HPDE6-E6E7 (cell line): Measurements from ENCODE around the gene MIER3.

Experiments
- DNase-seq: peaks from one replicate; pipeline ENCODE4 v3.0.0; 2011; ENCODE audit warnings: missing footprints; ENCODE audit errors: extremely low spot score

MIER3 gene

GRCh38 chr5:56898213-56898612 is 53.7 kb downstream of the MIER3 start:
- DNase-seq = no peak

- no peak for DNase-seq
Observed at GRCh38 chr5:56896763-56897162, 55.2 kb downstream of the MIER3 start.

GRCh38 chr5:56893251-56893951 is 58.5 kb downstream of the MIER3 start:
- DNase-seq = no peak

GRCh38 chr5:56881571-56881970 is 70.4 kb downstream of the MIER3 start:
- no peak for DNase-seq

- DNase-seq = no peak
Observed at GRCh38 chr5:56876327-56876726, 75.6 kb downstream of the MIER3 start.

GRCh38 chr5:56873056-56873455 is 78.9 kb downstream of the MIER3 start:
- DNase-seq = no peak

GRCh38 chr5:56871777-56872176 is 80.1 kb downstream of the MIER3 start:
- no peak for DNase-seq
